ENCODE measurements around the gene PTPRCAP.

- TF ChIP-seq CTCF (IDR thresholded peaks at IDR 0.05; ENCODE audit: poor library complexity, severe bottlenecking) (no peak), EP300 (conservative IDR thresholded peaks at IDR 0.05; ENCODE audit: poor library complexity, severe bottlenecking) (no peak), EZH2 (IDR thresholded peaks at IDR 0.05; ENCODE audit: borderline replicate concordance, insufficient read depth, low read length, poor library complexity, severe bottlenecking) (no peak), REST (IDR thresholded peaks at IDR 0.05; ENCODE audit: borderline replicate concordance) (no peak)
These were observed 5.3 kb upstream of the PTPRCAP start for GRCh38 chr11:67442504-67443404.

All from neural cell (in vitro differentiated cells).